OCI-LY7 (cell line): Measurements from ENCODE around the gene EPB42.

Experiments used
- CTCF ChIP-seq: fragments of 200-600 bp; sonication (generic); conservative IDR thresholded peaks from 2 replicates; pipeline ENCODE4 v1.5.1; 2014; ENCODE audit warnings: mild to moderate bottlenecking, antibody characterized with exemption, low read length, moderate library complexity, mixed read lengths
- EZH2phosphoT487 ChIP-seq: fragments of 200-600 bp; sonication (generic); IDR thresholded peaks from 2 replicates; pipeline ENCODE4 v1.6.1; 2018; ENCODE audit warnings: low read depth, borderline replicate concordance, mild to moderate bottlenecking, mixed run types, antibody characterized with exemption, low read length, moderate library complexity, mixed read lengths

- TF ChIP-seq CTCF (peak; percentile 86), EZH2phosphoT487 (no peak)
Observed at GRCh38 chr15:43204016-43204901, 16.6 kb downstream of the EPB42 start.
